ENCODE results near the gene OR56A4. TPM values are rescaled to one million over a fixed set of nuclear protein-coding genes. Genes with fewer than 3 reads are reported as not detected.

OR56A4 gene
- under 1 TPM in 2 of 4 donors, not detected in 2; 0.01 to 0.06 TPM for polyA plus RNA-seq (ENCODE audit: insufficient read length in 4 of 4)

GRCh38 chr11:6006846-6007245 lies at the start of gene OR56A4:
OR56A4 (minus strand) TSS chr11:6006946; CDS start chr11:6002992, 3,954 bp downstream.
- DNase-seq (ENCODE audit: low read depth in 4 of 4, low spot score in 3 of 4) = no peak

- no peak for DNase-seq (ENCODE audit: low read depth in 4 of 4, low spot score in 3 of 4)
Measured at GRCh38 chr11:6055569-6055968, 48.8 kb upstream of the OR56A4 start.

- no peak for DNase-seq (ENCODE audit: low read depth in 4 of 4, low spot score in 3 of 4)
Measured at GRCh38 chr11:6052374-6052773, 45.6 kb upstream of the OR56A4 start.

DNA sequence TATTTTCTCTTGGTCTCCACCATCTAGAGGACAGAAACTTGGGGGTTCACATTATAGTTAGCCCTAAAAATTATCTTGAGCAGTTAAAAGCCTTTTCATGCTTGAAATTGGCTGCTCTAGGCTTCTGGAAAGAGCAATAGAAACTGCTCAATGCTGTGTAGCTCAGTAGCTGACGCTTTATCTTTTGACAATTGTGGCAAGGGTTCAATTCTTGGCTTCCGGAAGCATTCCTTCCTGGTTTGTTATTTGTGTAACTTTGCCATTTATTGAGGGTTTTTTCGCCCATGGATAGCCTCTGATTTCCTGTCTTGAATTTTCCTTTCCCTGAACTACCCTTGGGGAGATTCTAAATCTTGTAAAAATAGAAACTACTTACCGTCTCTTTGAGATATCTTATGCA lies 34.1 kb upstream of the OR56A4 start:
- no peak for DNase-seq (ENCODE audit: low read depth in 4 of 4, low spot score in 3 of 4)

DNA sequence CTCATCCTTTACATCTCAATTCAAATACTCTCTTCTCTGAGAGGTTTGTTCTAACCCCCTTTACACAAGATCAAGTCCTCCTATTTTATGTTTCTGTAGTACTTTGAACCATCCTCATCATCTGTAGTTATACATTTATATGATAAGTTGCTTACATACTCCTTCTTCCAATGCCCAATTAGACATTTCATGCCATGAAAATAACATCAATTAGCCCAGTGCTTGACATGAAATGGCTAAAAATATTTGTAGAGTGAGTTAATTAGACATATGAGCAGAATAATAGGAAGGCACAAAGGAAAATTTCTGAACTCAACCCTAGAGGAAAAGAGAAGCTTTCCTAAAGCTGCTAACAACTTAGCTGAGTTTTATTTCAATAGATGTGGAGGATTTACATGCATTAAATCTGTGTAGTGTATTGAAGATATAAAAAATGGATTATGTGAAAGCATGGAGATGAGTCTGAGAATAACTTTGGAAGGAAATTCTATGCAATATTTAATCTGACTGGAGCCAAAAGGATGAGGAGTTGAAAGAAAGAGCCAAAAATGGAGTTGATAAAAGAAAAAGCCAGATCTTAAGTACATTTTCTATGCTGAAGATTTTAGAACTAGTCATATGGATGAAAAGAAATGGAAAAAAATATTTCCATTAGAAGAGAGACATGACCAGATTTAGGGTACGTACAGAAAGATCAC lies 24.1 kb upstream of the OR56A4 start, which contains the start of gene OR56A1:
Gene OR56A1 (minus strand): TSS at position 51 of the 698 bp plus-strand sequence. CDS start 3,066 bp downstream, outside the sequence.
- DNase-seq (ENCODE audit: low read depth in 4 of 4, low spot score in 3 of 4) = no peak

GRCh38 chr11:6027501-6027900 lies 20.8 kb upstream of the OR56A4 start:
- DNase-seq (ENCODE audit: low read depth in 4 of 4, low spot score in 3 of 4) = no peak

DNA sequence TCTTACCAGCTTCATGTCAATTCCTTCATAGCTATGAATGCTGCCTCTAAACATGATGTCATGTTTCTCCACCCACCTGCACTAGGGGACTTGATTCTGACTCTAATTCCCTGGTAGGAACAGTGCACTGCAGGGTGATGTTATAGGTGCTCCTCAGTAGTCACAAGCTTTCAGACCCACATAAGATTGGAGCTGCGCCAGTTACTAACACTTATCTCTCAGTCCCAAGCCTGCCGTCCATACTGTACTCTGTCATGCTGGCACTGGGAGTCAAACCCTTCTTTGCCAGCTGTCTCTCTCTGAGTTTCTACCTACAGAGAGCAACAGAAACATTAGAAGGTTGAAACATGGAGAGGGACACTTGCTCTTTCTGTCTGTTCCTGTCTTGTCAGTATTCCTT lies 18.3 kb upstream of the OR56A4 start:
- no peak for DNase-seq (ENCODE audit: low read depth in 4 of 4, low spot score in 3 of 4)

DNA sequence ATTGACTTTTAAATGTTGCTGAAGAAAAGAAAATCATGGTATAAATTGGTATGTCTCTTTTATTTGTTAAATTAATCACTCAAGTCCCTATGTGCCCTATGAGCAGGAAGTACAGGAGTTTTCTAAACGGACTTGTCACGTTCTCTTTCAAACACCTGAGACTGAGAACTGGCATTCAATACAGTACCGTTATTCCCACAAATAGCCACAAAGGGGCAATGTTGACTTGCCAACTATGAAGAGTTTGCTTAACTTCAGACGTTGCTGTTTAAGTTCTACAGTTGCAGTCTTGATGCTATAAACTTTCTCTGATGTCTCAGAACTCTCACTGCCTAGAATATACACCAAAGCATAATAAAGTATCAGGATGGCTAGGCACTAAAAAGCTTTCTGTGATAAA lies 16.2 kb upstream of the OR56A4 start:
- DNase-seq (ENCODE audit: low read depth in 4 of 4, low spot score in 3 of 4) = peak; percentile 4 to 20 (median 7)

- DNase-seq (ENCODE audit: low read depth in 4 of 4, low spot score in 3 of 4) = no peak
Measured at GRCh38 chr11:6013042-6013441, 6.3 kb upstream of the OR56A4 start.

- DNase-seq (ENCODE audit: low read depth in 4 of 4, low spot score in 3 of 4) = no peak
Measured at GRCh38 chr11:6012035-6012668, 5.4 kb upstream of the OR56A4 start.

GRCh38 chr11:6006395-6006794 lies 351 bp downstream of the OR56A4 start:
- DNase-seq (ENCODE audit: low read depth in 4 of 4, low spot score in 3 of 4) = no peak

DNA sequence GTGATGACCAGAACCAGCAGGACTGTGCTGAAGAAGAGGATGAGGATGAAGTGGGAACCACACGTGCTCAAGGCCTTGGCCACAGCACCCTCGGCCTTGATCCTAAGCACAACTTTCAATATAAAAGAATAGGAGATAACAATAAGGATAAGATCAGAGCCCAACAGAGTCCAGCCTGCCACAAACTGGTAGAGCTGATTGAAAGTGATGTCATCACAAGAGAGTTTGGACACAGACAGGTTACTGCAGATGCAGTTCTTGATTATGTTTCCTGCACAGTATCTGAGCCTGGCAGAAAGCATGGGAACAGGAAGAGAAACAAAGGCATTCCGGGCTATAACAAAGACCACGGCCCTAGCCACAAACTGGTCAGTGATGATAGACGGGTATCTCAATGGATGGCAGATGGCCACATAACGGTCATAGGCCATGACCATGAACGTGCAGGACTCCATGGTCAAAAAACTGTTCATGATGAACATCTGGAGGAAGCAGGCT lies 4.5 kb downstream of the OR56A4 start:
- DNase-seq (ENCODE audit: low read depth in 4 of 4, low spot score in 3 of 4) = no peak

DNA sequence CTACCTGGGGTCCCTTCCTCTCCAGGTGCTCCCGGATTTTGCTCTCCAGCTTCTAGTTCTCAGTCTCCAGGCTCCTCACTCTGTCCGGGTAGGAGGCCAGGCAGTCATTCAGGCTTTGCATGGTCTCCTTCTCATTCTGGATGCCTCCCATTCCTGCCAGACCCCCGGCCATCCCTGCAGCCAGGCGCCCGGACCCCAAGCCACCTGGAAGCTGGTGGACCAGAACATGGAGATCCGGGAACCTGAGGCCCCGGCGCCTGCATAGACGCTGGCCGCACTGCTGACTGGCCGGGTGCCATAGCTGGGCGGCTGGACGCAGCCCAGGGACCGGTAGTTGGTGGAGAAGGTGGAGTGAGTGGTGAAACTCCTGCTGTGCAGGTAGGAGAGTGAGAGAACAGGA lies 12.0 kb downstream of the OR56A4 start:
- no peak for DNase-seq (ENCODE audit: low read depth in 4 of 4, low spot score in 3 of 4)

DNA sequence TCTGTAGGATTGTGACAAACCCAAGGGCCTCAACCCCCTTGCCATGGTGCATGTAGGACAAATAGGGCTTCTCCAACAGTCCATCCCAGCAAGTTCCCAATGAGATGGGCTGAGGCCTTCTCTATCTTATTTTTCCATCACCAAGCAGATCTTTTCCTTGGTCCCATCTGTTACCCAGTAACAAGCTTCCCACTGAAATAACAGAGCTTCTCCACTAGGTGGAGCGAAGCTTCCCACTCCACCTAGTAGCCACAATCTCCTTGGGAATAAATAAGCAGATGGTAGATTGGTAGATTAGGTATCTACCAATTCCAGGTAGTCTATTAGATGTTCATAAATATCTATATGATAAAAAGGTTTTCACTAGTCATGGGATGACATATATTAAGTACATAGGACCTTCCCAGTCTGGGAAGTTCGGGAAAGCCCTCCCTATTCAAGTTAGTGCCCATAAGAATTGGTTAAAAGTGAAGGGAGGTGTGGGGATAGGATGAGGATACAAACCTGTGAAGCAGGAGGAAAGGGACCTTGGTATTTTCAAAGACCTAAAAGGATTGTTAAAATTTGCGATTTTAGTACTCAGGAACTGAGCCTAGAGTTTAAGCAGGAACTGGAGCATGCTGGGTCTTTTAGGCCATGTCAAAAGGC lies 14.0 kb downstream of the OR56A4 start:
- DNase-seq (ENCODE audit: low read depth in 4 of 4, low spot score in 3 of 4) = no peak

DNA sequence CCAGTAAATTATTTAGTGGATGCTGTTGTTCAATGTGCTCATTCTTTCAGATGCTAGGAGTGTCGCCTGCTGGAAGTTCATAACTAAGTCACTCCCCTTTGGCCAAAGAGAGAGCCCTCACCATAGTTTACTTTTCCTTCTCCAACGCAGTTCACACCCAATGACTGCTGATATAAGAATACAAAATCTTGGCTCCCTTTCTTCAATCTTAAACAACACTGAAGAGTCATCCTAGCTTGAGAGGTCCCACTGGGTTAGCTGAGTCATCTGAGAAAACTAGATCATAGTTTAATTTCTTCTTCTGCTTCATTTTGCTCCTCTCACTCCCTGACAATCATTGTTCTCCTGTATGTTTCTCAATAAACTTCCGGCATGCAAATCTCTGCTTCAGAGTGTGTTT lies 14.6 kb downstream of the OR56A4 start:
- no peak for DNase-seq (ENCODE audit: low read depth in 4 of 4, low spot score in 3 of 4)

DNA sequence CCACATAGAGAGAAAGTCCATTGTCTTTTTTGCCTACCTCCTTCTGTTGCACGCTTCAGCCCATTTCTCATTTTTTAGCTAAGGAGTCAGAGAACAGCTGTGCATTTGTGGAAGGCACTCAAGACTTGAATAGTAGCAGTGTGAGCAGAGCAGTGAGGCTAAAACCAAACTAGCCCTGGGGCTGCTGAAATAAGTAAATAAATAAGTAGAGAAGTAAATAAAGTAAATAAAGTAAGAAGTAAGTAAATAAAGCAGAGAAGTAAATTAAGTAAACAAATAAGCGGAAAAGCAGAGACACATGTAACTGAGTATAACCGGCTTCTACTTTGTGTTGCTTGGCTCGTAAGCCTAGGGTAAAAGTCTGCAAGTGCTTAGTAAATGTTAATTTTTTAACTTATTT lies 17.5 kb downstream of the OR56A4 start:
- DNase-seq (ENCODE audit: low read depth in 4 of 4, low spot score in 3 of 4) = no peak

DNA sequence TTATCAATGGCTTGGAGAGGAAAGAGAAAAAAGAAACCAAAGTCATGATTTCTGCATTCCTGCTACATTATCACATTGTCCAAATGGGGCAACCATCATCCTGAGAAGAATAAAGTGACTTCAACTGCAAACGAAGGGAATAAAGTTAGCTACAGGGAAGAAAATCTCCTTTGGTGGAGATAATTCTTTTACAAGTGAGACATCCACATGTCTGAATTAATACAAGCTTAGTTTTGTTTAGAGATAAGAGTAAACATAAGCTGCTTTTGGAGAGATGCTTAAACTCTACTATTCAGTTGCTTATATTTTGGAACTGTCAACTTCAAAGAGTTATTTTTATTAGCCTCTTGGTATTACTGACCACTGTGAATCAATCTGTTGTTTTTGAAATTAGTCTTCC lies 19.9 kb downstream of the OR56A4 start, which contains the start of gene OR52L1:
Gene OR52L1 (minus strand): TSS at position 101 of the 400 bp plus-strand sequence. CDS start 55 bp downstream, at position 46.
- no peak for DNase-seq (ENCODE audit: low read depth in 4 of 4, low spot score in 3 of 4)

DNA sequence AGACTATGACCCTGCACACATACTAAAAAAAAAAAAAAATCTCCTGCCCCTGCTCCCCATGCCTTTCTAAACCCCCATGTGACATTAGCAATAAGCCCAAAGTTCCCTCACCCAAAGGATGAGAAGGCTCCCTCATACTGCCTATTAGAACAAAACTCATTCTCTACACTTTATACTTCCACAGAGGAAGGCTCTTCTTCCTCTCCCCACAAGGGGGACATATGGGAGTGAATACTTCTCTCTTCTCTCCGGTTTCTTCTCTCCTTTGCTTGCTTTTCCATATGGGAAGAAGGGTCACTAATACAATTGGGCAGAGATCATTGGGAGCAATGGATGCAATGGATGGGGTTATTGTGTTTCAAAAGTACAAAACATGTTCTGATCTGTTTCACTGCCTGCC lies 23.3 kb downstream of the OR56A4 start:
- no peak for DNase-seq (ENCODE audit: low read depth in 4 of 4, low spot score in 3 of 4)

GRCh38 chr11:5973530-5973929 lies 33.2 kb downstream of the OR56A4 start:
- DNase-seq (ENCODE audit: low read depth in 4 of 4, low spot score in 3 of 4) = no peak

GRCh38 chr11:5968394-5968793 lies 38.4 kb downstream of the OR56A4 start, which contains the start of gene OR56A5:
OR56A5 (minus strand) TSS chr11:5968494; CDS start chr11:5968494, 0 bp downstream.
- DNase-seq (ENCODE audit: low read depth in 4 of 4, low spot score in 3 of 4) = no peak

DNA sequence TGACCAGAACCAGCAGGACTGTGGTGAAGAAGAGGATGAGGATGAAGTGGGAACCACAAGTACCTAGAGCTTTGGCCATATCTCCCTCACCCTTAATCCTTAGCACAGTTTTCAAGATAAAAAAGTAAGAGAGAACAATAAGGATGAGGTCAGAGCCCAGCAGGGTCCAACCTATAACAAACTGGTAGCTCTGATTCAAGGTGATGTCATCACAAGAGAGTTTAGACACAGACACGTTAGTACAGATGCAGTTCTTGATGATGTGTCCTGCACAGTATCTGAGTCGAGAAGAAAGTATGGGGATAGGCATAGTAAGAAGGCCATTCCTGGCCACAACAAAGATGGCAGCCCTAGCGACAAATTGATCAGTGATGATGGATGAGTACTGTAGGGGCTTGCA lies 39.0 kb downstream of the OR56A4 start:
- no peak for DNase-seq (ENCODE audit: low read depth in 4 of 4, low spot score in 3 of 4)

Measured in right renal pelvis (tissue), 4 donors.